MCF 10A (cell line): ENCODE data around the gene SPRED2. TPM values are rescaled to one million over a fixed set of nuclear protein-coding genes. Genes with fewer than 3 reads are reported as not detected.

Source experiments
- BruUV-seq: library from RNA; stranded (reverse); fragments of 400-500 nt; replicated peaks from 2 replicates; lab custom pipeline; 2021; lab: Mats Ljungman, UMichigan
- CTCF ChIA-PET: fragments of 300-600 bp; sonication (Branson Sonifier 250); formaldehyde crosslinking; extraction: SDS; loops from one replicate; lab custom pipeline; 2021; ENCODE audit warnings: antibody characterized with exemption, inconsistent platforms; lab: Yijun Ruan, JAX
- POLR2A ChIA-PET: fragments of 300-600, 350-650 bp; sonication (Branson Sonifier 250); formaldehyde crosslinking; extraction: SDS; loops from one replicate; lab custom pipeline; 2020; ENCODE audit warnings: antibody characterized with exemption, inconsistent platforms; lab: Yijun Ruan, JAX
- DNase-seq: peaks from one replicate; pipeline ENCODE4 v3.0.0-alpha.2; 2018; ENCODE audit not compliant: unreplicated experiment
- H3K27ac Mint-ChIP-seq: one replicate; pipeline ENCODE4 v1.8.0; 2022; ENCODE audit warnings: mild to moderate bottlenecking, low read depth, mixed read lengths; ENCODE audit not compliant: unreplicated experiment
- H3K27me3 Mint-ChIP-seq: one replicate; pipeline ENCODE4 v1.8.0; 2022; ENCODE audit warnings: mixed read lengths; ENCODE audit not compliant: insufficient read depth, unreplicated experiment
- H3K36me3 Mint-ChIP-seq: one replicate; pipeline ENCODE4 v1.8.0; 2022; ENCODE audit warnings: mild to moderate bottlenecking, moderate library complexity, mixed read lengths; ENCODE audit not compliant: insufficient read depth, unreplicated experiment
- H3K4me1 Mint-ChIP-seq: one replicate; pipeline ENCODE4 v1.8.0; 2022; ENCODE audit warnings: mixed read lengths; ENCODE audit not compliant: insufficient read depth, unreplicated experiment
- H3K4me3 Mint-ChIP-seq: one replicate; pipeline ENCODE4 v1.8.0; 2022; ENCODE audit warnings: mild to moderate bottlenecking, moderate library complexity, mixed read lengths; ENCODE audit not compliant: unreplicated experiment
- H3K9me3 Mint-ChIP-seq: one replicate; pipeline ENCODE4 v1.8.0; 2022; ENCODE audit warnings: mixed read lengths; ENCODE audit not compliant: unreplicated experiment
- intact Hi-C: fragments of 100-400 bp; cut with micrococcal nuclease; formaldehyde crosslinking; loops from 2 replicates; pipeline ENCODE4 v1.14.1; 2022
- total RNA-seq: library from RNA; stranded (reverse); gene quantifications from 2 replicates; pipeline ENCODE4 v1.2.3, GENCODE V29; 2022
- TF ChIP-seq, protein P1 (sequence below): fragments of 200-600 bp; IDR thresholded peaks from one replicate; pipeline ENCODE4 v1.8.0; 2022; ENCODE audit warnings: antibody characterized with exemption, mild to moderate bottlenecking; ENCODE audit not compliant: unreplicated experiment

SPRED2 gene
- total RNA-seq, 1 experiment from 2014 or later: 38.6 TPM

DNA sequence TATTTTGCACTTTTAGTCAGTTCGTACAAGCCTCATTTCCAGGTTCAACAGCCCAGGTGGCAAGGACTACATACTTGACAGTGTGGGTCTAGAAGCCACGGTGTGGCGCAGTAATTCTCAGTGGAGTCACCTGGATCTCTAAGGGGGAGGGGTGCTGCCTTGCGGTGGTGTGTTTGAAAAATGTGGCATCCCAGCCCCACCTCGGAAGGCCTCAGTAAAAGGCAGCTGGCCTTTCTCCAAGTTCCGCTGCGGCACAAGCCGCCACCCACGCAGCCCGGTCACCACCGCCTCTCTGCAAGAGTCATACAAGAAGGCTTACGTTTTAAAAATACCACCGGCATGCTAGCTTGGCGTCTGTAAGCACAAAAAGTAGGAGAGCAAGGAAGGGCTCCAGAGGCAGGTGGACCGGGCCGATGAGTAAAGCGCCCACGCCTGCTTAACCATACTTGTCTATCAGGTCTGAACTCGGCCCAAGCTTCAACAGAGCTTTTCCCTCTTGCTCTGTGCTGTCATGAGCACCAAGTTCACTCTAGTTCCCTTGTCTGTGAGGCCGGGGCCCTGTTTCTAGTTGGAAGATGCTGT is 49.5 kb downstream of the SPRED2 start:
- no peaks in the 10 kb centered on the region for H3K9me3 Mint-ChIP-seq
- POLR2A ChIA-PET: interaction anchor here (0.6 to 5.6 kb wide), 17 partner anchors 9 to 185 kb away, joined by 3 to 67 read pairs (median 7); partner anchors contain the start of genes ACTR2 and SPRED2
- no peaks in the 10 kb centered on the region for H3K27me3 Mint-ChIP-seq
- H3K27ac Mint-ChIP-seq: peak overlapping the region; percentile 81
- peaks cover 12% of the 10 kb centered on the region for H3K36me3 Mint-ChIP-seq
- TF ChIP-seq, protein P1, sequence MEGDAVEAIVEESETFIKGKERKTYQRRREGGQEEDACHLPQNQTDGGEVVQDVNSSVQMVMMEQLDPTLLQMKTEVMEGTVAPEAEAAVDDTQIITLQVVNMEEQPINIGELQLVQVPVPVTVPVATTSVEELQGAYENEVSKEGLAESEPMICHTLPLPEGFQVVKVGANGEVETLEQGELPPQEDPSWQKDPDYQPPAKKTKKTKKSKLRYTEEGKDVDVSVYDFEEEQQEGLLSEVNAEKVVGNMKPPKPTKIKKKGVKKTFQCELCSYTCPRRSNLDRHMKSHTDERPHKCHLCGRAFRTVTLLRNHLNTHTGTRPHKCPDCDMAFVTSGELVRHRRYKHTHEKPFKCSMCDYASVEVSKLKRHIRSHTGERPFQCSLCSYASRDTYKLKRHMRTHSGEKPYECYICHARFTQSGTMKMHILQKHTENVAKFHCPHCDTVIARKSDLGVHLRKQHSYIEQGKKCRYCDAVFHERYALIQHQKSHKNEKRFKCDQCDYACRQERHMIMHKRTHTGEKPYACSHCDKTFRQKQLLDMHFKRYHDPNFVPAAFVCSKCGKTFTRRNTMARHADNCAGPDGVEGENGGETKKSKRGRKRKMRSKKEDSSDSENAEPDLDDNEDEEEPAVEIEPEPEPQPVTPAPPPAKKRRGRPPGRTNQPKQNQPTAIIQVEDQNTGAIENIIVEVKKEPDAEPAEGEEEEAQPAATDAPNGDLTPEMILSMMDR: no peak
- CTCF ChIA-PET: interaction anchor here (0.5 to 2.1 kb wide), 15 partner anchors 18 to 191 kb away, joined by 3 to 8 read pairs (median 3); no protein-coding TSS in a partner anchor
- H3K4me3 Mint-ChIP-seq: peak overlapping the region; percentile 59
- BruUV-seq: no TSS peak
- DNase-seq: peak; percentile 94
- peaks cover 60% of the 10 kb centered on the region for H3K4me1 Mint-ChIP-seq
- intact Hi-C loops: loop anchor here (1.0 to 5.0 kb wide), 7 partner anchors 16 to 184 kb away; partner anchors contain the start of gene SPRED2

DNA sequence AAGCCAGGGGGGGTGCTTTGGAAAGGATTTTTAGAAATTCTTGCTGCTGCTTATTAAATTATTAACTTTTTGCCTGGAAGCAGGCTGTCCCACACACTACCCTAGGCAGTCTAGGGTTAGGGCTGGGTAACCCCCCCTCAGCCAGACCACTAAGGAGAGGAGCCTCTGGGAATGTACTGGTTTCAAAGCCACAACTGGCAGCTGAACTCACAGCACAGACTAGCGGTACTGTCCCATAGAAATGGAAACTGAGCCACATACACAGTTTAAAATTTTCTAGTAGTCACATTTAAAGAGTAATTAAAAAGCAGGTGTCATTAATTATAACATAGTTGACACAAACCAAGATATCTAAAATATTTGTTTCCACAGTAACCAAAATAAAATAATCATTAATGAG is 50.1 kb downstream of the SPRED2 start:
- intact Hi-C loops: loop anchor here (1.0 to 5.0 kb wide), 5 partner anchors 54 to 185 kb away; no protein-coding TSS in a partner anchor
- TF ChIP-seq, protein P1: no peak
- POLR2A ChIA-PET: interaction anchor here (1.0 to 5.6 kb wide), 13 partner anchors 9 to 155 kb away, joined by 4 to 67 read pairs (median 8); partner anchors contain the start of genes ACTR2 and SPRED2
- Mint-ChIP-seq H3K9me3 (no peaks in the 10 kb centered on the region), H3K4me1 (peaks cover 63% of the 10 kb centered on the region), H3K36me3 (peaks cover 8% of the 10 kb centered on the region), H3K27me3 (no peaks in the 10 kb centered on the region), H3K27ac (peak overlapping the region; percentile 81), H3K4me3 (peak overlapping the region; percentile 59)
- no peak for DNase-seq
- CTCF ChIA-PET: interaction anchor here (0.7 to 1.5 kb wide), 6 partner anchors 9 to 191 kb away, joined by 3 to 8 read pairs (median 3); no protein-coding TSS in a partner anchor
- BruUV-seq: no TSS peak

GRCh38 chr2:65381607-65382051 is 50.8 kb downstream of the SPRED2 start:
- Mint-ChIP-seq H3K4me3 (no peak overlapping the region), H3K27ac (no peak overlapping the region), H3K4me1 (peaks cover 62% of the 10 kb centered on the region), H3K36me3 (peaks cover 8% of the 10 kb centered on the region), H3K9me3 (no peaks in the 10 kb centered on the region), H3K27me3 (no peaks in the 10 kb centered on the region)
- no TSS peak for BruUV-seq
- no peak for DNase-seq
- intact Hi-C loops: loop anchor here (1.0 to 5.0 kb wide), 5 partner anchors 55 to 186 kb away; no protein-coding TSS in a partner anchor
- POLR2A ChIA-PET: interaction anchor here (1.0 to 5.6 kb wide), 8 partner anchors 8 to 66 kb away, joined by 3 to 67 read pairs (median 10); partner anchors contain the start of gene SPRED2
- TF ChIP-seq, protein P1: no peak
- CTCF ChIA-PET: interaction anchor here (0.7 to 1.2 kb wide), 4 partner anchors 9 to 118 kb away, joined by 3 read pairs; no protein-coding TSS in a partner anchor

- TF ChIP-seq, protein P1: no peak
- no peak overlapping the region for H3K27ac Mint-ChIP-seq
- no peaks in the 10 kb centered on the region for H3K27me3 Mint-ChIP-seq
- POLR2A ChIA-PET: interaction anchor here (0.5 to 5.6 kb wide), 5 partner anchors 8 to 153 kb away, joined by 3 to 67 read pairs (median 4); partner anchors contain the start of genes ACTR2 and SPRED2
- H3K9me3 Mint-ChIP-seq: no peaks in the 10 kb centered on the region
- H3K36me3 Mint-ChIP-seq: peaks cover 8% of the 10 kb centered on the region
- CTCF ChIA-PET: interaction anchor here (0.8 to 1.0 kb wide), 2 partner anchors 50 to 117 kb away, joined by 3 to 5 read pairs; no protein-coding TSS in a partner anchor
- H3K4me1 Mint-ChIP-seq: peaks cover 56% of the 10 kb centered on the region
- BruUV-seq: no TSS peak
- intact Hi-C loops: loop anchor here (5.0 kb wide), 1 partner anchor 187 kb away; no protein-coding TSS in a partner anchor
- H3K4me3 Mint-ChIP-seq: no peak overlapping the region
- peak; percentile 38 for DNase-seq
Observed at GRCh38 chr2:65380255-65380654, 52.1 kb downstream of the SPRED2 start.
